Right renal cortex interstitium (tissue), 3 donors: Measurements from ENCODE around the gene IFFO2. TPM values are rescaled to one million over a fixed set of nuclear protein-coding genes. Genes with fewer than 3 reads are reported as not detected.
"Not testable (repeated sequence)": the region's sequence is repeated elsewhere in the genome, so short reads cannot be mapped to it uniquely, and the experiment has no call there.

Experiments used
- DNase-seq, 3 donors: peaks; one replicate each; pipeline ENCODE4 v3.0.0-alpha.2; 2013; ENCODE audit warnings: low read depth in 3 of 3, low spot score in 2 of 3
- polyA plus RNA-seq, 3 donors: library from polyadenylated mRNA; unstranded; fragments of 120-200 nt; gene quantifications; one replicate each; pipeline ENCODE4 v1.2.1, GENCODE V29; 2013; ENCODE audit not compliant: insufficient read length in 3 of 3

Gene IFFO2
- polyA plus RNA-seq, 3 donors: 26.0 to 27.7 (median 27.4) TPM

DNA sequence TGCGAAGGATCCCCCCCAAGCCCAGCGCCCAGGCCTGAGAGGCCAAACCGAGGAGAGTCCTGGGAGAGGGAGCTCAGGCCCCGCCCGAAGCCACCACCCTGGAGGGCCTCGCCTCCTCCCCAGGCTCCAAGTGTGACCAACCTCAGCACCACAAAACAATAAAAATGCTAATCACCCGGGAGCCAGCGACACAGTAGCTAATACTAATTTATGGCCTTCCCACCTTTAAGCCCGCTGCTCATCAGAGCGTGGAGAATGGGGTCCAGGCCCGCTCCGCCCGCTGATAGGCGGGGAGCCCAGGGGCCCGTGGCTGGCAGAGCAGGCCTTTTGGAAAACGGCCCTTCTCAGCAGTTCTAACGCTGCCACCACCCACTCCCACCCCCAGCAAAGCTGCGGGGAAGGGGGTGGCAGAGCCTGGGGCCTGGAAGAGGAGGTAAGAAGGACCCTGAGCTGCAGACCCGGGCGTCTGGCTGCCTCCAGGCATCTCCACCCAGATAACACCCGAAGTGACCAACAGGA is 76.6 kb downstream of the IFFO2 start:
- DNase-seq: peak in 2 of 3 donors; percentile 36 to 53

- DNase-seq: no peak
These were observed 77.2 kb downstream of the IFFO2 start for GRCh38 chr1:18879215-18879790.

DNA sequence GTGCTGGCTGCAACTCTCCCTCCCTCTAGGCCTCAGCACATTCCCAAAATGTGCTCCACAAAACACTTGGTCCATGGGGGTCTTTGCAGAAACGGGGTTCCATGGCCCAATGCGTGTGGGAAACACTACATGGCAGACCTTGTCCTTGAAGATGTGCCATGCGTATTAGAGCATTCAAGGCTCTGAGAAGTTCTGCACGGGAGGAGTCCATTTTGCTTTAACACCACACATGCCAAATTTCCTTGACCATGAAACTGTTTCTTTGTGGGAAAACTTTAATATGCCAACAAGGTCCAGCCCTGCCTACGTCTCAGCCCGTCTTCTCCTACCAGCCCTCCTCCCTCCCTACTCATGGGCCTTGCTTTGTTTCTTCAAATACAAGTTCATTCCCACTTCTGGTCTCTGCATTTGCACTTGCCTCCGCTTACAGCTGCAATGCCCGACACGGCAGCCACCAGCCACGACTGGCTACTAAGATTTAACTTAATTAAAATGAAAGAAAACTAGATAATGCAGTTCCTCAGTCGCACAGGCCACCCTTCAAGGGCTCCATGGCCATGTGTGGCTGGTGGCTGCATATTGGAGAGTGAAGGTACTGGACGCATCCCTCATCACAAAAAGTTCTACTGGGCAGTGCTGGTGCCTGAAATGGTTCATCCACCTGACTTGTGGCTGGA is 77.8 kb downstream of the IFFO2 start:
- DNase-seq: no peak

DNA sequence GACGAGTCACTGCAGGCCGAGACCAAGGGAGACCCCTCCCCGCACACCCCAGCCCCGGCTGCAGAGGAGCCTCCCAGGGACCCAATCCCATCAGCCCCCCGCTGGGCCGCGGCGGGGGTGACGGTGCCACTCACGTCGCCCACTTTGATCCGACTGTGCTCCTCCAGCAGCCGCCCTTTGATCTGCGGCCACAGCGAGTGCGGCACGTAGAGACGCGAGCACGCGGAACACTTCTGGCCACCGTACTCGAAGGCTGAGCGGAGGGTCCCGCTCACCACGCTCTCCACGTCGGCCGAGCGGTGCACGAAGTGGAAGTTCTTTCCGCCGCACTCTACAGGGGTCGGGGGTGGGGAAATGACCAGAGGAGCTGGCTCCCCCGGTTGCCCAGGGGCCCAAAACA is 79.2 kb downstream of the IFFO2 start:
- no peak for DNase-seq

DNA sequence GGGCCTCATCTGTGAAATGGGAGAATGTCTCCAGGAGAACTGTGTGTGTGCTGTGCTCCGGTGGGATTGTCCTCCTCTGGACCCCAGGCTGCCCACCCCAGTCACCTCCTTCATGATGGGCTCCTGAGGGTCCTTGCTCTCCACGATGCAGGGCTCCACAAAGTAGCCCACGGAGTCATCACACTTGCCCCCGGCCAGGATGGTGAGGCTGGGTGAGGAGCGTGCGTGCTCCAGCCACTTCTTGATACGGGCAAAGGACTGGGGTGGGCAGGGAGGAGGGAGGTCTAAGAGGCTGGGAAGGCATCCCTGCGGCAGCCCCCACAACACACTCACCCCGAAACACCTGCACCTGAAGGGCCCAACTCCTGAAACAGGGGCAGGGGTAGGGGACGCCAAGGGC is 80.3 kb downstream of the IFFO2 start:
- DNase-seq: no peak

DNA sequence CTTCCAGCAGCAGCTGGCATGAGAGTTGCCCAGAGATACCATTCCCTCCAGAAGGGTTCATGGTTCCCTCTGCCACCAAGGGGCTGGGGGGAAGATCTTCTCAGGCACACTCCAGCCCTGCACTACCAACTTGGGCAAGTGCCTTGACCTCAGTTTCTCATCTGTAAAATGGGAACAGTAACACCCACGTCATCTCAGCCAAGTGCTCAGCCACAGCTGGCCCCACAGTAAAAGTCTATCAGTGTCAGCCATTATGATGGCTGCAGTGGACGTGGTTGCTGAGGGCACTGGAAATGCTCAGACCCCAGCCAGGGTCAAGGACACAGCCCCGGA is 80.7 kb downstream of the IFFO2 start:
- DNase-seq: no peak

- DNase-seq: peak; percentile 74 to 76 (median 75)
These were observed 81.2 kb downstream of the IFFO2 start for GRCh38 chr1:18875107-18875795.

GRCh38 chr1:18874600-18874999 is 81.9 kb downstream of the IFFO2 start:
- DNase-seq: no peak

GRCh38 chr1:18874036-18874435 is 82.4 kb downstream of the IFFO2 start:
- DNase-seq: no peak

DNA sequence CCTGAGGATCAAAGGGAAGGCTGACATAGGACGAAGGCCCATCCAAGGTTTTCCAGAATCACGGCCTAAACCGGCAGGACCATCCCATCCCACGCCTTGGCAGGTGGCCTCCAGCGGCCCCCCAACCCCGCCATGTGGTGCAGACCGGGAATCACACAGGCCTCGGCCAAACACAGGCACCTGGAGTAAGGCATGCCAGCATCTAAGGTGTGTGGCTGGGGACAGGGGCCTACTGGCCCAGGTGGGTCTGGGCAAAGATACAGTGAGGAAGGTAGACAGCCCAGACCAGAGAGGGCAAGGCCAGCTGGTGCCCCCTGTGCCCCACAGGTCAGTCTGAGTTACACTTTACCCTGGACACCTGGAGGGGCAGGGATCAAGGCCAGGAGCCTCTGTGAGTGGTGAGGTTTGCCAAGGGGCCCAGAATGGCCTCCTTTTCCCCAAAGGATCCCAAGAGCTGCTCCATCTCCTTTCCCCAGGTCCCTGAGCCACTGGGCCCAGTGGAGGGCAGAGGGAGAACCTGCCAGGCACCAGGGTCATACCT is 84.3 kb downstream of the IFFO2 start:
- DNase-seq: no peak

DNA sequence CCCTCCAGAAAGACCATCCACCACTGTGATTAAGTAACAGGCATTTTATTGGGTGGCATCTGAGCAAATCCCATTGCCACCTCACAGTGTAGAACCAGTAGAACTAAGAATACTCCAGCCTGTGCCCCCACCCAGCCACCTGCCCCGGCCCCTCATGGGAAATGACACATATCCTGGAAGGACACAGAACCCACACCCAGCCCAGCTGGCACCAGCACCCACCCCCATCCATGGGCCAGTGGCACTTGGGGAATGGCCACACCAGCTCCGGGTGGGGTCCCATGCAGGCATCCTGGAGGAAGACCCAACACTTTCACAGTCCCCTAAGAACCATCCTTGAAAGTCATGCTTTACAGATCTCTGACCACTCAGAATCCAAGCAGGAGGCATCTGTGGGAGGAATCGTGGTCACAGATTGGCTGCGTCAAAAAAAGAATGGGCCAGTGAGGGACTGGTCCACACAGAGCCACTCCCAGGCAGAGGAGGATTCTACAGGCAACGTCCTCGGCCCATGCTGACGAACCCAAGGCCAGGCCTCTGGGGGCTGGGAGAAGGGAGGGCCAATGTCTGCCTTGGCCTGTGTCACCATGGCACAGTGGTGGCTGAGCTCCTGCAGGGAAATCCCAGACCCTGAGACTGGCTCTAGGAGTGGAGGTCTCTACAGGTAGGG is 84.9 kb downstream of the IFFO2 start:
- no peak for DNase-seq

GRCh38 chr1:18870957-18871356 is 85.5 kb downstream of the IFFO2 start:
- DNase-seq: no peak

- DNase-seq: not testable (repeated sequence)
These were observed 85.9 kb downstream of the IFFO2 start for GRCh38 chr1:18870595-18870865.

DNA sequence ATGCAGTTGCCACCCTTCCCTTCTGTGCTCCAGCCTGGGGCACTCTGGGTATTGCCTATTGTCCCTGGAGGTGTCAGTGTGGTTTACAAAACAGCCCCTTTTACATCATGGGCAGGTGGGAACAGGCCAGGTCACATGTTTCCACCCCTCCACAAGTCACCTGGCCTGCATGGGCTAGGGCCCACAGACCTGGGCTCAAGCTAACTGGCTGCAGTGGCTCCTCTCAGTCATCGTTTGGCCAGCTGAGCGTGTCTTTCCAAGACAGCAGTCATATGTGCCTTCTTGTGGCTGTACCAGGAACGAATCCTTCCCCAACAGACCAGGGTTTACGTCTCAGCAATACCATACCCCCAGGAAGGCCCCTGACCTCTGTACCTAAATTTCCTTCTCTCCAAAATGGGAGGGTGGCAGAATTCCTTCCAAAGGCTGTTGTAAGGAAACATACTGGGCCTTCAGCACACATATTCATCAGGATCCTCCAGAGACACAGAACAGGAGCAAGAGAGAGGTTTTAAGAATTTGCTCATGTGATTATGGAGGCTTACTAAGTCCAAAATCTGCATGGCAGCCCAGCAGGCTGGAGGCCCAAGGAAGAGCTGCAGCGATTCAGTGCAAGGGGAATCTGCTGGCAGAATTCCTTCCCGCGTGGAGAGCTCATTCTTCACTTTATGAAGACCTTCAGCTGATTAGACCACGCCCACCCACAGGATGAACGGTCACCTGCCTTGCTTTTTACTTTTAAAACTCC is 86.5 kb downstream of the IFFO2 start:
- DNase-seq: no peak

DNA sequence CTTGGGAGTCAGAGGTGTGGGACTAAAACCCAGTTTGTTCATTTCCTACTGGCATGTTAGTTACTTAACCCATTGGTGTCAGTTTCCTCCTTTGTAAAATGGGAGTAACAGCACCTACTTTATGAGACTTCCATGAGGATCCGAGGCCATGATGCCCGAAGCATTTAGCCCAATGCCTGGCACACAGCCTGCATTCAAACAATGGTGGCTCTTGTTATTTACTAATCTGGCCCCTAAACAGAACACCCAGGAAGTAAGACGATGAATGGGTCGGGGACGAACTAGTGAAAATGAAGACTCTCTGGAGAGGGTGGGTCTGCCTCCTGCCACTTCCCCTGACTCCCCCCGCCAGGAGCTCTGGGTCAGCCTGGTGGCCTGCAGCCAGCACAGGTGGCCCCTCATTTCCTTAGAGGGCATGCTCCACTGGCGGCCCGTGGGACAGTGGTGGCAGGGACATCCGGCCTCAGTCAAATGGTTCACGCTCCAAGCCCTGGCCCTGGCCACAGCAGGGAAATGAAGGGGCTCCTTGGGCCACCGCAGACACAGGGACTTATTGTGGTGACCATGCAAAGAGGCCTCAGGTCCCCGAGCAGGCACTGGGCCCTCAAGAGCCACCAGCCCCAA is 87.6 kb downstream of the IFFO2 start:
- no peak for DNase-seq

DNA sequence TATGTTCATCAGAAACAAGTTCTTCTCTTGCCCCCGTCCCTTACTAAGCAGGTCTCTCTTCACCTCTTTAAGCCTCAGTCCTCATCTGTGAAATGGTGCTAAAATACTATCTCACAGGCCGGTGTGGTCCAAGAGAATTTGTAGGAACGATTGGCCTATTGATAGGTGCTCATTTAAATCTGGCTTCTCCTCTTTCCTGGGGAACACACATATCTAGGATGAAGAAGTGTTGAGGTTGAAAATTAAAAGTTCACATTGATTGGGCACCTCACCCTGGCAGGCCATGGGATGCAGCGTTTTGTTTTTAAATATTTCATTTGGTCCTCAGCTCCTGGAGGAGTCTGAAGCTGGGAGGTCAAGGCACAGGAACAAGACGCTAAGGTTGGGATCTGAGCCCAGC is 88.1 kb downstream of the IFFO2 start:
- DNase-seq: no peak

- no peak for DNase-seq
These were observed 89.6 kb downstream of the IFFO2 start for GRCh38 chr1:18866846-18867245.

- no peak for DNase-seq
These were observed 90.2 kb downstream of the IFFO2 start for GRCh38 chr1:18866314-18866713.

DNA sequence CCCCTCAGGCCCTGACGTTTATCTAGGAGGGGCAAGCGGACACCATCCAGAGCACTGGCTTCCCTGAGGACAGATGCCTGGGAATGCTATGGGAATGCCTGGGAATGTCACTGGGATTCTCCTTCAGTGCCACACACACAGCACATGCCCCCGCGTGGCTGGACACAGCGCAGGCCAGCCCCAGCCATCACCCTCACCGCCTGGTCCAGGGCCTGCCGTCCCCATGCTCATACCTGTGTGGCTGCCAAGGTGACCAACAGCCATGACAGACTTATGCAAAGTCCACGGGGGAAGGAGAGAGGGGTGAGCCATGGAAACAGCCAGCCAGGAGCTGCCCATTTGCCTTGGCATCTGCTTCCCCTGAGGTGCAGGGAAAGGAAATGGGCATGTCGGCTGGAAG is 91.3 kb downstream of the IFFO2 start:
- no peak for DNase-seq

GRCh38 chr1:18861590-18861989 is 94.9 kb downstream of the IFFO2 start:
- DNase-seq: no peak
